Naive B cell (primary cell): ENCODE measurements around the gene ALKBH4. TPM values are rescaled to one million over a fixed set of nuclear protein-coding genes. Genes with fewer than 3 reads are reported as not detected.
A peak's percentile ranks its signal among the peaks of the same experiment; 100 is the strongest.
"Not testable (repeated sequence)": the region's sequence is repeated elsewhere in the genome, so short reads cannot be mapped to it uniquely, and the experiment has no call there.

Experiments
- ATAC-seq, 2 donors: fragments of 150-1000 bp; cut with Tn5 transposase; 2 replicates each; pipeline ENCODE4 v1.10.0; 2021; ENCODE audit warnings: low read depth in 2 of 2, mild to moderate bottlenecking in 2 of 2, moderate library complexity in 2 of 2
- DNase-seq: peaks from one replicate; pipeline ENCODE4 v3.0.0; 2022
- H3K27ac Mint-ChIP-seq, 6 donors: one replicate each; pipeline ENCODE4 v1.8.0; 2020 to 2022; ENCODE audit warnings: mild to moderate bottlenecking in 6 of 6, mixed read lengths in 6 of 6, moderate library complexity in 5 of 6, inconsistent platforms in 2 of 6
- H3K27me3 Mint-ChIP-seq, 3 donors: one replicate each; pipeline ENCODE4 v1.8.0; 2021 to 2022; ENCODE audit warnings: mixed read lengths in 3 of 3, mild to moderate bottlenecking in 1 of 3
- H3K36me3 Mint-ChIP-seq, 2 donors: one replicate each; pipeline ENCODE4 v1.8.0; 2020 to 2022; ENCODE audit warnings: mixed read lengths in 2 of 2, inconsistent platforms in 1 of 2, mild to moderate bottlenecking in 1 of 2
- H3K4me1 Mint-ChIP-seq, 3 donors: one replicate each; pipeline ENCODE4 v1.8.0; 2020 to 2022; ENCODE audit warnings: mixed read lengths in 3 of 3, inconsistent platforms in 1 of 3, mild to moderate bottlenecking in 1 of 3, moderate library complexity in 1 of 3
- H3K4me3 Mint-ChIP-seq, 8 donors: one replicate each; pipeline ENCODE4 v1.8.0; 2020 to 2022; ENCODE audit warnings: mild to moderate bottlenecking in 8 of 8, mixed read lengths in 8 of 8, moderate library complexity in 8 of 8, inconsistent platforms in 2 of 8
- H3K9me3 Mint-ChIP-seq, 7 donors: one replicate each; pipeline ENCODE4 v1.8.0; 2020 to 2022; ENCODE audit warnings: mixed read lengths in 7 of 7, mild to moderate bottlenecking in 5 of 7, inconsistent platforms in 2 of 7, moderate library complexity in 1 of 7
- polyA plus RNA-seq, 6 donors: library from polyadenylated mRNA; unstranded; fragments of 300-500 nt; fragmentation: Illumina TruSeq; gene quantifications; one replicate each; pipeline ENCODE4 v1.2.3, GENCODE V29; 2021; ENCODE audit warnings: low read depth in 6 of 6

ALKBH4 gene
- polyA plus RNA-seq, result 10 to 100 TPM; 12.4 to 23.5 (median 19.0) TPM

- ATAC-seq (peak; percentile 97), DNase-seq (peak; percentile 93)
- Mint-ChIP-seq H3K4me3 (peak within 1 kb of the TSS; percentile 81 to 95 (median 87)), H3K4me1 (peaks cover 24 to 53% (median 40%) of the 10 kb centered on the region in 3 donors), H3K27me3 (no peaks in the 10 kb centered on the region), H3K27ac (peak within 1 kb of the TSS; percentile 47 to 94 (median 74)), H3K36me3 (no peaks in the 10 kb centered on the region), H3K9me3 (no peaks in the 10 kb centered on the region)
Observed at GRCh38 chr7:102464577-102465280, at the start of gene ALKBH4, which contains the start of gene LRWD1. TSS of gene ALKBH4 (minus strand) at chr7:102464863. CDS start at chr7:102464836, 27 bp downstream. TSS of gene LRWD1 (plus strand) at chr7:102464984. CDS start at chr7:102465081, 97 bp downstream.

GRCh38 chr7:102512642-102513221 is 48.1 kb upstream of the ALKBH4 start:
- ATAC-seq, H3K27me3 Mint-ChIP-seq, DNase-seq, H3K36me3 Mint-ChIP-seq, H3K27ac Mint-ChIP-seq, H3K9me3 Mint-ChIP-seq, H3K4me1 Mint-ChIP-seq: not testable (repeated sequence)
- peak overlapping the region in 6 of 8 donors; percentile 48 to 80 (median 58) for H3K4me3 Mint-ChIP-seq

DNA sequence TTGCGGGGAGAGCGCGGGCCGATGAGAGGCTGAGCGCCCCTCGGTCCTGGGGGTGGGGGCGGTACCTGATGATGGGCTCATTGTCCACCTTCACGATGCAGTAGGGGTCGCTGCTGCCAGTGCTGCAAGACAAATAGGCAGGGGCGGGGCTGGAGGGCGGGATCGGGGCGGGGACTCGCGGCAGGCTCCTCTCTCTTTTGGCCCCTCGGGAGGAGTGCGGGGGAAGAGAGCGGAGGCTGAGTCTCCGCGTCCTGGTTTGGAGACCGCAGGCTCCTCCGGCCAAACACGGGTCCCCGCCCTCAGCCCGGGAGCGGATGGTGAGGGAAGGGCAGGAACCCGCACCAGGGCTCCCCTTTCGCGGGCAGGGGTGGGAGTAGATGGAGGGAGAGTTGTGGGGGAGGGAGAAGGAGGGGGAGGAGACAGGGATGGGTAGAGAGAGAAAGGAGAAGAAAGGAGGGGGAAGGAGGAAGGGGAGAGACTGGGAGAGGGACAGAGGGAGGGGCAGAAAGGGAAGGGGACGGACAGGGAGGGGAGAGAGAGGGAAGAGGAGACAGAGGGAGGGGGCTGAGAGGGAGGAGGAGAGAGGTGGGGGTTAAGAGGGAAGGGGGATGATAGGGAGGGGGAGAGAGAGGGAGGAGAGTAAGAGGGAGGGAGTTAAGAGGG is 47.3 kb upstream of the ALKBH4 start:
- DNase-seq, H3K9me3 Mint-ChIP-seq, H3K36me3 Mint-ChIP-seq, H3K4me1 Mint-ChIP-seq, H3K27me3 Mint-ChIP-seq, H3K27ac Mint-ChIP-seq: not testable (repeated sequence)
- peak; percentile 60 to 66 for ATAC-seq
- peak overlapping the region in 3 of 8 donors; percentile 46 to 80 (median 55) for H3K4me3 Mint-ChIP-seq

DNA sequence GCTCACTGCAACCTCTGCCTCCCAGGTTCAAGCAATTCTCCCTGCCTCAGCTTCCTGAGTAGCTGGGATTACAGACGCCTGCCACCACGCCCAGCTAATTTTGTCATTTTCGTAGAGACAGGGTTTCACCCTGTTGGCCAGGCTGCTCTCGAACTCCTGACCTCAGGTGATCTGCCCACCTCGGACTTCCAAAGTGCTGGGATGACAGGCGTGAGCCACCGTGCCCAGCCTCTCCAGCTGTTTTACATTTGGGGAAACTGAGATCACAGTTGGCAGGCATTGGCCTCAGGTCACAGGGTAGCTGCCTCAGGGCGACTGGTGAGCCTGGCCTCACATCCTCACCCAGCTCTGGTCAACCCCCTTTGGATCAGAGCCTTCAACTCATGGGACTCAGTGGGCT is 45.9 kb upstream of the ALKBH4 start:
- not testable (repeated sequence) for H3K4me1 Mint-ChIP-seq, ATAC-seq, H3K27ac Mint-ChIP-seq, H3K27me3 Mint-ChIP-seq, H3K36me3 Mint-ChIP-seq, H3K4me3 Mint-ChIP-seq, DNase-seq, H3K9me3 Mint-ChIP-seq

DNA sequence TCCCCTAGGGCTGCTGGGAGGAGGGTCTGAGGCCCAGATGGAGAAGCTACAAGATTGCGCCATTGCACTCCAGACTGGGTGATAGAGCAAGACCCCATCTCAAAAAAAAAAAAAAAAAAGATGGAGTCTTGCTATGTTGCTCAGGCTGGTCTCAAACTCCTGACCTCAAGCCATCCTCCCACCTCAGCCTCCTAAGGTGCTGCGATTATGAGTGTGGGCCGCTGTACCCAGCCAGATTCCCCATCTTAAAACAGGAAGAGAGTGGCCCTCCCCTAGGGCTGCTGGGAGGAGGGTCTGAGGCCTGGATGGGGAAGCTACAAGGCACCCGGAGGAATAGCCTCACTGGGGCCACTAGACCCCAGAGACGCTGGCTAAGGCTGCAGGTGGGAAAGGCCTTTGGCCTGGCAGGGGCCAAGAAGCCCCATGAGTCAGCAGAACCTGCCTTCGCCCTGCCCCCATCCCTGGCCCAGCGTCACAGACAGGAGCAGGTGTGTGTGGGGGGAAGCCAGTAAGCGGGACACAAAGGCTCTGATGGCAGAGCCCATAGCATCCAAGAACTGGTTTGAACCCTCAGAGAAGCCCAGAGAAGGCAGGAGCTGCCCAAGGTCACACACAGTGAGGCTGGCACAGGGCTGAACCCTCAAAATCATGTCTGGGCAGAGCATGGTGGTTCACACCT is 42.9 kb upstream of the ALKBH4 start:
- H3K27me3 Mint-ChIP-seq, H3K4me1 Mint-ChIP-seq, ATAC-seq, H3K36me3 Mint-ChIP-seq, H3K4me3 Mint-ChIP-seq, H3K27ac Mint-ChIP-seq, H3K9me3 Mint-ChIP-seq, DNase-seq: not testable (repeated sequence)

DNA sequence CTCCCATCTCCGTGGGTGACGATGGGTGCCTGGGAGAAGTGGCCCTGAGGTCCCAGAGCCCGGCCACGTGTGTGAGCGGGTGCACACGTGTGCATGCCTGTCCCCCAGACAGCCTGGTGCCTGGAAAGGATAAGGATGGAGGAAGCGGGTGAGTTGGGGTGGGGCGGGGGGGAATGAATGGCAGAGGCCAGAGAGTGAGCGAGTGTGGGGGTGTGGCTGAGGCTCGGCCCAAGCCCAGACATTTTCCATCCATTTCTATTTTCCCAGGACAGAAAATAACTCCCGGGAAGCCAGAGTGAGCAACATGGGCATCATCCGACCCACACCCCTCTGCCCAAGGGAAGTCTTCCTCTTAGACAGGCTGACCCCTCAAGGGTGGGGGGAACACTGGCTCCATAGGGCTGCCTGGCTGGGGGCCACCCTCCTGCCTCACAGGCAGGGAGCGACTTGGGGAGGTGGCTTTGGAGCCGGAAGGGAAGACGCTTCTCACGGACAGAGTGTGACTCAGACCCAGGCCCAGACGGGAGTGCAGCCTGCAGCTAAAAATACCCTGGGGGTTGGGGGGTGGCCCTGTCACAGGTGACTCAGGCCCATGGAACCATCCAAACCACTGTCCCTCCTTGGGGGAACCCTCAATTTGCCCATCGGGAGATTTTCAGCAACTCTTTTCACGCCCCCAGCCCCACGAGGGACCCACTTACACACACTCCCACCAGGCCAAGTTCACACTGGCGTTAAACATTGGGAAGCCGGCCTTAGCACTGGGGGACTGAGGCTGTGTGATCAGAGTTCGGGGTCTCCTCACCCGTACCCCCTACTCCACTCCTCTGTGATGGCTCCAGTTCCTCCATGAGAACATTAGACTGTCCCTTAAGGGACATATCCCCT is 40.9 kb upstream of the ALKBH4 start:
- not testable (repeated sequence) for H3K27ac Mint-ChIP-seq

DNA sequence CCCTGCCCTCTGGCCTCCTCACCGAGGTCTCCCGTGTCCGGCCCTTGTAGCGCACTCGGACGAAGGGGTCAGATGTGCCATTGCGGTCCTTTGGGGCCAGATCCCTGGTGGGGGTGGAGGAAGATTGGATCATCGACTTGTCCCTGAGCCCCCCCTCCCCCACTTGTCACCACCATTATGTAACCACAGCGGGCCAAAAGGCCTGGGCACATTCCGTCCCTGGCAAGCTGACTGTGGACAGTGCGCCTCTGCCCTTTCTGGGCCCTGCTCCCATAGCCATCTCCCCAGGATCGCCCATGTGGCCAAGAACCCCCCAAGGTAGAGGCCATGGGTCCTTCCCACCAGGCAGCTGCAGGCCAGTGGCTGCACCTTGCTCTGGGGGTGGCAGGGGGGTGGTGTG is 38.5 kb upstream of the ALKBH4 start:
- H3K27ac Mint-ChIP-seq, H3K4me1 Mint-ChIP-seq, H3K9me3 Mint-ChIP-seq, H3K4me3 Mint-ChIP-seq, H3K27me3 Mint-ChIP-seq, DNase-seq, ATAC-seq, H3K36me3 Mint-ChIP-seq: not testable (repeated sequence)

More for the DNA sequence above, 40.9 kb upstream of the ALKBH4 start:
- H3K4me1 Mint-ChIP-seq, H3K36me3 Mint-ChIP-seq, DNase-seq, H3K27me3 Mint-ChIP-seq, H3K9me3 Mint-ChIP-seq, ATAC-seq, H3K4me3 Mint-ChIP-seq: not testable (repeated sequence)

DNA sequence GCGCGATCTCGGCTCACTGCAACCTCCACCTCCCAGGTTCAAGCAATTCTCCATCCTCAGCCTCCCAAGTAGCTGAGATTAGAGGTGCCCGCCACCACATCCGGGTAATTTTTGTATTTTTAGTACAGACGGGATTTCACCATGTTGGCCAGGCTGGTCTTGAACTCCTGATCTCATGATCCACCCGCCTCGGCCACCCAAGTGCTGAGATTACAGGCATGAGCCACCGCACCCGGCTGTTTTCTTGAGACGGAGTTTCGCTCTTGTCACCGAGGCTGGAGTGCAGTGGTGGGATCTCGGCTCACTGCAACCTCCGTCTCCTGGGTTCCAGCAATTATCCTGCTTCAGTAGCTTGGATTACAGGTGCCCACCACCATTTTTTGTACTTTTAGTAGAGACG is 33.7 kb upstream of the ALKBH4 start:
- H3K4me1 Mint-ChIP-seq, DNase-seq, H3K4me3 Mint-ChIP-seq, H3K27ac Mint-ChIP-seq, H3K9me3 Mint-ChIP-seq, H3K36me3 Mint-ChIP-seq, ATAC-seq, H3K27me3 Mint-ChIP-seq: not testable (repeated sequence)

GRCh38 chr7:102497308-102497707 is 32.6 kb upstream of the ALKBH4 start:
- not testable (repeated sequence) for H3K36me3 Mint-ChIP-seq, H3K9me3 Mint-ChIP-seq, DNase-seq, H3K27me3 Mint-ChIP-seq, H3K4me1 Mint-ChIP-seq, H3K27ac Mint-ChIP-seq, ATAC-seq, H3K4me3 Mint-ChIP-seq

GRCh38 chr7:102496861-102497260 is 32.2 kb upstream of the ALKBH4 start:
- not testable (repeated sequence) for H3K27me3 Mint-ChIP-seq, H3K4me3 Mint-ChIP-seq, H3K9me3 Mint-ChIP-seq, H3K4me1 Mint-ChIP-seq, ATAC-seq, H3K27ac Mint-ChIP-seq, DNase-seq, H3K36me3 Mint-ChIP-seq

DNA sequence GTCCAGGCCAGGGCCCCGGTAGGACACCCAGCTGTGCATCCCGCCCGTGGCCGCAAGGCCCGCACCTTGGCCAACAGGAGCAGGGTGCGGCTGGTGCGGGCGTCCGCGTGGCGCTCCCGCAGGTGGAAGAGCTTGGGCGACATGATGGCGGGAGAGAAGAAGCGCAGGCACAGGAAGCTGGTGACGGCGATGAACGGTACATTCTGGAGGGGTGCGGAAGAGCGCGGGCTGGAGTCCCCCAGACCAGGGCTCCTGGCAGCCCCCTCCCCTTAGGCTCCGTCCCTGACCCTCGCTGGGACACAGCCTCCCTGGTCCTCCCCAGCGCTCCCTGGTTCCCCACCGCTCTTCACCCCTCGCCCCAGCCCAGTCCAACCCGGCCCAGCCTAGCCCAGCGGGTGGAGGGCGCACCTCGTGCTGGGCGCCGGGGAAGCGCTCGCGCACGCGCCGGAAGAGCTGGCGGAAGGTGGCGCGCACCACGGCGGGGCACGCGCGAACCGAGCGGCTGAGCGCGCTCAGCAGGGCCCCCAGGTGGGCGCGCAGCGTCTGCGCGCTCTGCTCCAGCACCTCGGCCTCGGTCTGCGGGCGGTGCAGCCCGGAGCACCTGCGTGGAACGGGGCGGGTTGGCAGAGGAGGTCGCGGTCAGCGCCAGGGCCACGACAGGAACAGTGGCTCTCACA is 29.9 kb upstream of the ALKBH4 start:
- not testable (repeated sequence) for H3K27me3 Mint-ChIP-seq, H3K9me3 Mint-ChIP-seq, H3K4me1 Mint-ChIP-seq, H3K4me3 Mint-ChIP-seq, DNase-seq, H3K36me3 Mint-ChIP-seq, H3K27ac Mint-ChIP-seq
- peak; percentile 76 to 77 for ATAC-seq

DNA sequence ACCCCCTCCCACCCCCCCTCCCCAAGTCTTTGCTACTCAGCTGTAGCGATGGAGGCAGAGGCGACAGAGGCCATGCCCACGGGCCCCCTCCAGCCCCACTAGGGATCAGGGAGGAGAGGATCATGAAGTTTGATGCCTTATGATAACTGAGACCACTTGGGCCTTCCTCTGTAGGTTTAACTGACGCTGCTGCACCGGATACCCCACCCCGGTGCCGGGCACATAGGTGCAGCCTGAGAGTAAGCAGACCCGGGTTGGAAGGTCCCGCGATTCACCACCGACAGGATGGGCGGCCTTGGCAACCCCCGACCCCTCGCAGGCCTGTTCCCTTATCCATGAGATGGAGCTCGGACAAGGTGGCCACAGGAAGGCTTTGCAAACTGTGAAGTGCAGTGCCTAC is 29.4 kb upstream of the ALKBH4 start:
- not testable (repeated sequence) for DNase-seq, H3K36me3 Mint-ChIP-seq, H3K4me3 Mint-ChIP-seq, H3K4me1 Mint-ChIP-seq, H3K9me3 Mint-ChIP-seq, H3K27me3 Mint-ChIP-seq, H3K27ac Mint-ChIP-seq
- ATAC-seq, result peak in 1 of 2 donors; percentile 5
